NCI-H2196 treated with DMSO at 0.1 percent for 48 hours (cell line): ENCODE results near the gene TAF7.
"Not testable (repeated sequence)": the region's sequence is repeated elsewhere in the genome, so short reads cannot be mapped to it uniquely, and the experiment has no call there.

ENCODE experiments used
- DNase-seq: peaks from one replicate; lab custom pipeline; 2025; ENCODE audit not compliant: unreplicated experiment; lab: John Stamatoyannopoulos, UW

TAF7 gene

DNA sequence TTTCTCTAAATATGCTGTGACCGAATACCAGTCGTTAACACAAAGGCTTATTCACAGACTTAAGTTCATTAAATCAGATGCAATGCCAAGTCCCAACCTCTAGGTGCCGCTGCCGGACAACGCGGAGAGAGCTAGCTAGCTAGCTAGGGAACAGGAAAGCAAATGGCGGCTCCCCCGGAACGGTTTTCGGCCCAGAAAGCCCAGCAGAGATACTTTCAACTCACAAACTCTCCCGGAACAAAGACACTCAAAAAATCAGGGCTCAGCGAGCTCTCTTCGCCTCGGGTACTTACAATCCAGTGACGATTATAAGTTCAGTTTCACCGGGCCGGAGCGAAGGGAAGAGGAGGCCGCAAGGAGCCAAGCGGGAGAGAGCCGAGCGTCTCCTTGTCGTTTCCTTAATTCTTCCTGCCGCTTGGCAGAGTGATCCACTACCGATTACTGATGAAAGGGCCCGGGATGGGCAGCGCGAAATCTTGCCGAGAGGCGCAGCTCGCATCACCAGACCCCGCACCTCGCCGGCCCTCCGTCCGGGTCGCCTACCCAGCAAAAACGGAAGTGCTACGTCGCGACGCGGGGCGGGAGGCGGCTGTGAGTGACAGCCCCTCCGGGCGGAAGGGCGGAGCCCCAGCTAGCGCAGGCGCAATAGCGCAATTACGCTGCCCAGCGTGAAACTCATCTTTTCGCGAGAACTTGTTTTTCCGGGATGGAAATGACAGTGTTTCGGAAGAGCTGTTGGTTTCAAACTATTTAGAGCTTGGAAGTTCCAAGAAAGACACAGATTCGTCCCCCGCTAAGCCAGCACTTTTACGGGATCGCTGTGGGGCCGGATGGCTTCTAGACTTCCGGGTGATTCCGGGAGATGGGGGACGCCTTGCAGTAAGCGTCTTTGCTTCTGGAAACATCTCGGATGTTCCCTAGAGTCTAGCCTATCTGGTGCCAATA lies at the start of gene TAF7:
TSS of gene TAF7 (minus strand) at position 560 of the 945 bp plus-strand sequence. CDS start 740 bp downstream, outside the sequence.
- DNase-seq: peak; percentile 68

GRCh38 chr5:141366016-141366896 lies 45.7 kb upstream of the TAF7 start:
- no peak for DNase-seq

GRCh38 chr5:141363952-141364660 lies 43.5 kb upstream of the TAF7 start, which contains the start of gene PCDHGA5:
Gene PCDHGA5, plus strand, starts transcription at chr5:141364162. Its CDS starts 169 bp downstream, at chr5:141364331.
- DNase-seq: no peak

DNA sequence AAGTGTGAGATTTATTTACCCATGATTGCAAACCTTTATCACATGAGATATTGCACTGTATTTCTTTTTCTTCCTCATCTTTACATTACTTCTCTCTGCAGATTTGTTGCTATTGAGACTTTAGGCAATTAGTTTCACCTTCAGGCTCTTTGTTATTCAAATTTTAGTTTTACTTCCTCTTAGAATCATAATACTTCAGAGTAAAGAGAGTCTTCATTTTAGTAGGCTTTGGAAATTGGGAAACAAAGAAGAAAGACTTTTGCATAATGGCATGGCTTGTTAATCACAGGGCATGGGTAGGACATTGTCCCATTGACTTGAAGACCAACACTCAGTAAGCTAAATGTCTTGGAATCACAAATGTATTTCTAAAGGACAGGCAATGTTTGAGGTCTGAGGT lies 42.1 kb upstream of the TAF7 start:
- no peak for DNase-seq

GRCh38 chr5:141360685-141361084 lies 40.1 kb upstream of the TAF7 start:
- no peak for DNase-seq

- no peak for DNase-seq
These were observed 39.3 kb upstream of the TAF7 start, which contains the start of gene PCDHGB2 for GRCh38 chr5:141359790-141360426. Gene PCDHGB2, plus strand, starts transcription at chr5:141359994. Its CDS starts 142 bp downstream, at chr5:141360136.

DNA sequence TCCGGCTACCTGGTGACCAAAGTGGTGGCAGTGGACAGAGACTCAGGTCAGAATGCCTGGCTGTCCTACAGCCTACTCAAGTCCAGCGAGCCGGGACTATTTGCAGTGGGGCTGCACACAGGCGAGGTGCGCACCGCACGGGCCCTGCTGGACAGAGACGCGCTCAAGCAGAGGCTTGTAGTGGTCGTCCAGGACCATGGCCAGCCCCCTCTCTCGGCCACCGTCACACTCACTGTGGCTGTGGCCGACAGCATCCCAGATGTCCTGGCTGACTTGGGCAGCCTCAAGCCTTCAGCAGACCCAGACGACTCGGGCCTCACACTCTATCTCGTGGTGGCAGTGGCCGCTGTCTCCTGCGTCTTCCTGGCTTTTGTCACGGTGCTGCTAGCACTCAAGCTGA lies 36.4 kb upstream of the TAF7 start:
- no peak for DNase-seq

DNA sequence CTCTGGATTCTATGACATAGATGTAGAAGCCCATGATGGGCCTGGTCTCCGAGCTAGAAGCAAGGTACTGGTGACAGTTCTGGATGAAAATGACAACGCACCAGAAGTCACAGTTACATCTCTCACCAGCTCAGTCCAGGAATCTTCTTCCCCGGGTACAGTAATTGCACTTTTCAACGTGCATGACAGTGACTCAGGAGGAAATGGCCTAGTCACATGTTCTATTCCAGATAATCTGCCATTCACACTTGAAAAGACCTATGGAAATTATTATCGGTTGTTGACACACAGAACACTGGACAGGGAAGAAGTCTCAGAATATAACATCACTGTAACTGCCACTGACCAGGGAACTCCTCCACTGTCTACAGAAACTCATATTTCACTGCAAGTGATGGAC lies 35.5 kb upstream of the TAF7 start:
- DNase-seq: no peak

- no peak for DNase-seq
These were observed 35.1 kb upstream of the TAF7 start for GRCh38 chr5:141355641-141356040.

DNA sequence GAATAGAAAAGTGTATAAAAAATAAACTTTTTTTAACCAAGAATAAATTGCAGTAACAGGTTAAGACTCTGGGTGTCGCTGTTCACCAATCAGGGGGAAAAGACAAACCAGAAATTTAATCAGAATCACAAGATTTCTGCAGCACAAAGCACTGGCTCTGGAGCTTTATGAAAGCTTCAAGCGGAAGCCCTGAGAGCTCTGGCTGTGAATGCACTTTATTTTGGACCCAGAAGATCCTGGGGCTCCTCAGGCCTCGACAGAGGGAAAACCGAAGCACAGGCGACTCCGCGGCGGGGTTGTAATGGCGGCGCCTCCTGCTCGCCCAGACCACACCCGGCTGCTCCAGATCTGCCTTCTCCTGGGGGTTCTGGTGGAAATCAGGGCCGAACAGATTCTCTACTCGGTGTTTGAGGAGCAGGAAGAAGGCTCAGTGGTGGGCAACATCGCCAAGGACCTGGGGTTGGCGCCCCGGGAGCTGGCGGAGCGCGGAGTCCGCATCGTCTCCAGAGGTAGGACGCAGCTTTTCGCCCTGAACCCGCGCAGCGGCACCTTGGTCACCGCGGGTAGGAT lies 34.4 kb upstream of the TAF7 start, which contains the start of gene PCDHGA4:
TSS of gene PCDHGA4 (plus strand) at position 122 of the 570 bp plus-strand sequence. CDS start at position 209, 87 bp downstream.
- DNase-seq: no peak

DNA sequence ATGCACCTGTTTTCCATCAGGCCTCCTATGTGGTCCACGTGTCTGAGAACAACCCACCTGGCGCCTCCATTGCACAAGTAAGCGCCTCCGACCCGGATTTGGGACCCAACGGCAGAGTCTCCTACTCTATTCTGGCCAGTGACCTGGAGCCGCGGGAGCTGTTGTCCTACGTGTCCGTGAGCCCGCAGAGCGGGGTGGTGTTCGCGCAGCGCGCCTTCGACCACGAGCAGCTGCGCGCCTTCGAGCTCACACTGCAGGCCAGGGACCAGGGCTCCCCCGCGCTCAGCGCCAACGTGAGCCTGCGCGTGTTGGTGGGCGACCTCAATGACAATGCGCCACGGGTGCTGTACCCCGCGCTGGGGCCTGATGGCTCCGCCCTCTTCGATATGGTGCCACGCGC lies 31.0 kb upstream of the TAF7 start:
- no peak for DNase-seq

DNA sequence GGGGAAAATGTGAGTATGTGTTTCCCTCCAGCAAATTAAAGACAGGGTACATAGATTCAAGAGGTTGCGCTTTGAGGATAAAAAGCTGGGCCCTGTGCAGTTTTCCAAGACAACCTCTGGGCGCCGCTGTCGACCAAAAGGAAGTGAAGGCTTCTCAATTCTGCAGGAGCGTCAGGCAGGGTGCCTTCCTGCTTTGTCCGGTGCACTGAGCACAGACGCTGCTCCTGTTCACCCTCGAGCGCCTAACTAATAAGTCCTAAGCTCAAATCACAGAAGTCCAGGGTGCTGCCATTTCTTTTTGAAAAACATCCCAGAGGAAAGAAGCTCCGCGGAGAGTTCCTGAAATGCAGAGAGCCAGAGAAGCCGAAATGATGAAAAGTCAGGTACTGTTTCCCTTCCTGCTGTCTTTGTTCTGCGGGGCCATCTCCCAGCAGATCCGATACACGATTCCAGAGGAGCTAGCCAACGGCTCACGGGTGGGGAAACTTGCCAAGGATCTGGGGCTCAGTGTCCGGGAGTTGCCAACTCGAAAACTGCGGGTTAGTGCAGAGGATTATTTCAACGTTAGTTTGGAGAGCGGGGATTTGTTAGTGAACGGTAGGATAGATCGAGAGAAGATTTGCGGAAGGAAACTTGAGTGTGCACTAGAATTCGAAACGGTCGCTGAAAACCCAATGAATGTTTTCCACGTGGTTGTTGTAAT lies 29.5 kb upstream of the TAF7 start, which contains the start of gene PCDHGB1:
TSS of gene PCDHGB1 (plus strand) at position 183 of the 703 bp plus-strand sequence. CDS start at position 345, 162 bp downstream.
- no peak for DNase-seq

GRCh38 chr5:141346017-141346416 lies 25.4 kb upstream of the TAF7 start:
- DNase-seq: not testable (repeated sequence)

DNA sequence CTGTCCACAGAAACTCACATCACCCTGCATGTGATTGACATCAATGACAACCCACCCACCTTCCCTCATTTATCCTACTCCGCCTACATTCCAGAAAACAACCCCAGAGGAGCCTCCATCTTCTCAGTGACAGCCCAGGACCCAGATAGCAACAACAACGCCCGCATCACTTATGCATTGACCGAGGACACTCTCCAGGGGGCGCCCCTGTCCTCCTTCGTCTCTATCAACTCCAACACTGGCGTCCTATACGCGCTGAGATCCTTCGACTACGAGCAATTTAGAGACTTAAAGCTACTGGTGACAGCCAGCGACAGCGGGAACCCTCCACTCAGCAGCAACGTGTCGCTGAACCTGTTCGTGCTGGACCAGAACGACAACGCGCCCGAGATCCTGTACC lies 24.7 kb upstream of the TAF7 start:
- DNase-seq: no peak

DNA sequence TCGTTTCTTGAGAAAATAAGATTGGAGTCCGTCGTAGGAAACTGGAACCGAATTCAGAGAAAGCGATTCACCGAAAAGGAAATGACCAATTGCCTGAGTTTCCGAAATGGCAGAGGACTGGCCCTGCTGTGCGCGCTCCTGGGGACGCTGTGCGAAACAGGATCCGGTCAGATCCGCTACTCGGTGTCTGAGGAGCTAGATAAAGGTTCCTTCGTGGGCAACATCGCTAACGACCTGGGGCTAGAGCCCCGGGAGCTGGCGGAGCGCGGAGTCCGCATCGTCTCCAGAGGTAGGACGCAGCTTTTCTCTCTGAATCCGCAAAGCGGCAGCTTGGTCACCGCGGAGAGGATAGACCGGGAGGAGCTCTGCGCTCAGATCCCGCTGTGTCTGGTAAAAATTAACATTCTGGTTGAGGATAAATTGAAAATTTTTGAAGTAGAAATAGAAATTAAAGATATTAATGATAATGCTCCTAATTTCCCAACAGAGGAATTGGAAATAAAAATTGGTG lies 23.4 kb upstream of the TAF7 start:
- DNase-seq: no peak

- no peak for DNase-seq
These were observed 22.8 kb upstream of the TAF7 start, which contains the start of gene PCDHGA3 for GRCh38 chr5:141343242-141343952. Gene PCDHGA3, plus strand, starts transcription at chr5:141343829. Its CDS starts 205 bp downstream, at chr5:141344034.

DNA sequence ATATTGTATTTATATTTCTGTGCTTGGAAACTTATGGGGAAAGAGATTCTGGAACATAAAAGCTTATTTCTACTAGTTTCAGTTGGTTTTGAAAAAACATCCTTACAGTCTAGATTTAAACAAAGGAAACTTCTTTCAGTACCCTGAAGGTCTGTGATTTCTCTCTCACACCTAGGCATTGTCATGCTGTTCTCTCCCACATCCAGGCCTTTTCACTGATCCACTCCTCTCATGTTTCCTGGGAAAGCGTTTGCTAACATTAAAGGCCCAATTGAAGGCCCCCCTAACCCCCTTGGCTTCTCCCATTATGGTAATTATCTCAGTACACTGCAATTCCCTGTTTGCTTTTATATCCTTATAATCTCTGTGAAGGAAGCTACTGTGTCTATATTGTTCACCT lies 22.2 kb upstream of the TAF7 start:
- DNase-seq: no peak

- DNase-seq: not testable (repeated sequence)
These were observed 20.3 kb upstream of the TAF7 start for GRCh38 chr5:141340781-141341354.
